K562 (cell line): ENCODE data around the gene MON2. TPM values are rescaled to one million over a fixed set of nuclear protein-coding genes. Genes with fewer than 3 reads are reported as not detected.
A peak's percentile ranks its signal among the peaks of the same experiment; 100 is the strongest.

Experiments used
- DPF2 ChIP-seq: fragments of 450-650 bp; IDR thresholded peaks from 2 replicates; pipeline ENCODE4 v1.6.1; 2016
- JUN ChIP-seq, 2 experiments: sonication (generic) in 1 of 2; formaldehyde crosslinking in 1 of 2; IDR thresholded peaks; 2 replicates each; pipeline versions ENCODE4 v1.6.1 to v1.8.0; 2012 to 2022; ENCODE audit warnings: borderline replicate concordance in 2 of 2, mild to moderate bottlenecking in 2 of 2, improper control_type of control experiment in 1 of 2, low read depth in 1 of 2, low read length in 1 of 2, missing genetic modification reagents in 1 of 2
- KAT8 ChIP-seq: fragments of 450-650 bp; IDR thresholded peaks from 2 replicates; pipeline ENCODE4 v1.6.1; 2016; ENCODE audit warnings: low read depth, mild to moderate bottlenecking
- LCOR ChIP-seq: sonication (generic); formaldehyde crosslinking; IDR thresholded peaks from 2 replicates; pipeline ENCODE4 v1.8.0; 2022; ENCODE audit warnings: mild to moderate bottlenecking, missing genetic modification reagents
- NRF1 ChIP-seq, 2 experiments: fragments of 450-650 bp; IDR thresholded peaks in 1 of 2; conservative IDR thresholded peaks in 1 of 2; 2 replicates each; pipeline ENCODE4 v1.6.1; 2014; ENCODE audit warnings: mild to moderate bottlenecking in 2 of 2
- POLR2G ChIP-seq: fragments of 200-400 bp; formaldehyde crosslinking; IDR thresholded peaks from 2 replicates; pipeline ENCODE4 v1.6.1; 2017; ENCODE audit warnings: low read depth, mild to moderate bottlenecking, antibody characterized with exemption, low read length, moderate library complexity
- PRPF4 ChIP-seq: fragments of 200-400 bp; formaldehyde crosslinking; IDR thresholded peaks from one replicate; pipeline ENCODE4 v1.6.1; 2017; ENCODE audit warnings: low read length, low read depth, mild to moderate bottlenecking; ENCODE audit not compliant: insufficient read depth, poor library complexity, severe bottlenecking
- PTRF ChIP-seq: fragments of 450-650 bp; IDR thresholded peaks from 2 replicates; pipeline ENCODE4 v1.6.1; 2016; ENCODE audit warnings: mild to moderate bottlenecking, missing genetic modification characterization, missing compliant biosample characterization
- RNF2 ChIP-seq: sonication (generic); IDR thresholded peaks from 2 replicates; pipeline ENCODE4 v1.6.1; 2016
- TCF7 ChIP-seq: sonication (generic); IDR thresholded peaks from 2 replicates; pipeline ENCODE4 v1.6.1; 2016; ENCODE audit warnings: antibody characterized with exemption, borderline replicate concordance
- polyA plus RNA-seq, 8 experiments: library from polyadenylated mRNA; depleted of rRNA in 4 of 8; stranded (reverse) in 5 of 8; unstranded in 3 of 8; fragments of >200 nt; fragmentation: Nextera tagmentation in 2 of 8; fragmentation: Illumina TruSeq in 1 of 8; extraction: Ambion mirVana in 2 of 8; extraction: Trizol in 1 of 8; gene quantifications; 2 replicates each; pipeline versions ENCODE4 v1.2.1 to v1.2.3, GENCODE V29; 2011 to 2014; ENCODE audit warnings: inconsistent platforms in 1 of 8, missing spikeins in 1 of 8
- total RNA-seq, 7 experiments: library from RNA; depleted of rRNA in 6 of 7; stranded (reverse); fragments of >200 nt in 6 of 7; fragmentation: Illumina TruSeq in 2 of 7; extraction: Trizol in 2 of 7; gene quantifications; 2 replicates each; pipeline versions ENCODE4 v1.2.1 to v1.2.3, GENCODE V29; 2011 to 2021; ENCODE audit warnings: low replicate concordance in 1 of 7
- TF ChIP-seq, protein P1 (sequence below): sonication (generic); formaldehyde crosslinking; IDR thresholded peaks from 2 replicates; pipeline ENCODE4 v1.8.0; 2022; ENCODE audit warnings: missing genetic modification reagents, mild to moderate bottlenecking, borderline replicate concordance
- TF ChIP-seq, protein P2 (sequence below): sonication (generic); formaldehyde crosslinking; IDR thresholded peaks from 2 replicates; pipeline ENCODE4 v1.8.0; 2022; ENCODE audit warnings: mild to moderate bottlenecking, missing genetic modification reagents
- TF ChIP-seq, protein P3 (sequence below): sonication (generic); formaldehyde crosslinking; IDR thresholded peaks from 2 replicates; pipeline ENCODE4 v1.8.0; 2023; ENCODE audit warnings: mild to moderate bottlenecking, missing genetic modification reagents

MON2 gene
- total and polyA plus RNA-seq, 9 of the 15 experiments (the other 6 are each of a cell fraction or from before 2014, with no cell fraction given): 3.6 to 31.6 (median 16.8) TPM

DNA sequence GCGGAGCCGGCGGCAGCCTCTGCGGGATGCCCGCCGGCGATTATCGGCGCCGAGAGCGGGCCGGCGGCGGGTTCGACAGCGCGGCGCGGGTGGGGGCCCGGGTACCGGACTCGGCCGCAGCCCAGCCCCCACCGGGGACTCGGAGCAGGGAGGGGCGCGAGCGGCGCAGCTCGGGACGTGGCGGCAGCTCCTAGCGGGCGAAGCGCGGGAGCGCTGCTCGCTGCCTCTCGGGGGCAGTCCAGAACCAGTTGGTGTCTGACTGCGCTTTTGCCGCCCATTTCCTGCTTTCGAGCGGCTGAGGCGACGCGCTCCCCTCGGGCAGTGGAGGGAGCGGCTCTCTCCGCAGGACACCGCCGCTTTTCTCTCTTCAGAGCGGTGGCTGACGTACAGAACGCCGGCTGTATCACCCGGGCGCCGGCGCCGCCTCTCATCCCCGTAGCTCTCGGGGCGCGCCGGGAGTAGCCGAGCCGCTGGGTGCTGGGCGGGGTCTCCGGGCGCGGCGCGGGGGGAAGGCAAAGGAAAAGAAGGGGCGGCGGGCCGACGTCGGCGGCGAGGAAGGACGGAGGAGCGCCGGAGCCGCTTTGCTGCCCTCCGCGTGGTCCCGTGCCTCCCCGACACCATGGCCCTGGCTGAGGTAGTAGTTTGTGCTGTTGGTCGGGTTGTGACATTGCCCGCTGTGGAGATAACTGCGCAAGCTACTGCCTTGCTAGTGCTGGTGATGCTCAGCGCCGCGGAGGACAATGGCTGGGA lies 136.6 kb downstream of the MON2 start (continued):
- TF ChIP-seq LCOR (CRISPR knock-in tag) (0 out of 2 replicates have a peak, but pooled peaks have one; percentile 35), DPF2 (no peak), PTRF (tag) (no peak), KAT8 (no peak), TCF7 (no peak), RNF2 (peak; percentile 17; the same call in 1 of the 2 replicates), POLR2G (peak; percentile 90), PRPF4 (peak; percentile 82), NRF1 (conservative IDR thresholded peaks at IDR 0.05 in 1 of 2, IDR thresholded peaks at IDR 0.05 in 1 of 2) (peak; percentile 71 to 76), JUN (IDR thresholded peaks at IDR 0.05; ENCODE audit: borderline replicate concordance, low read depth, low read length) (no peak), JUN (CRISPR knock-in tag; IDR thresholded peaks at IDR 0.05; ENCODE audit: borderline replicate concordance) (peak; percentile 52; the same call in 1 of the 2 replicates)
- TF ChIP-seq, protein P1, sequence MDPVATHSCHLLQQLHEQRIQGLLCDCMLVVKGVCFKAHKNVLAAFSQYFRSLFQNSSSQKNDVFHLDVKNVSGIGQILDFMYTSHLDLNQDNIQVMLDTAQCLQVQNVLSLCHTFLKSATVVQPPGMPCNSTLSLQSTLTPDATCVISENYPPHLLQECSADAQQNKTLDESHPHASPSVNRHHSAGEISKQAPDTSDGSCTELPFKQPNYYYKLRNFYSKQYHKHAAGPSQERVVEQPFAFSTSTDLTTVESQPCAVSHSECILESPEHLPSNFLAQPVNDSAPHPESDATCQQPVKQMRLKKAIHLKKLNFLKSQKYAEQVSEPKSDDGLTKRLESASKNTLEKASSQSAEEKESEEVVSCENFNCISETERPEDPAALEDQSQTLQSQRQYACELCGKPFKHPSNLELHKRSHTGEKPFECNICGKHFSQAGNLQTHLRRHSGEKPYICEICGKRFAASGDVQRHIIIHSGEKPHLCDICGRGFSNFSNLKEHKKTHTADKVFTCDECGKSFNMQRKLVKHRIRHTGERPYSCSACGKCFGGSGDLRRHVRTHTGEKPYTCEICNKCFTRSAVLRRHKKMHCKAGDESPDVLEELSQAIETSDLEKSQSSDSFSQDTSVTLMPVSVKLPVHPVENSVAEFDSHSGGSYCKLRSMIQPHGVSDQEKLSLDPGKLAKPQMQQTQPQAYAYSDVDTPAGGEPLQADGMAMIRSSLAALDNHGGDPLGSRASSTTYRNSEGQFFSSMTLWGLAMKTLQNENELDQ (CRISPR knock-in tag): no peak
- TF ChIP-seq, protein P2, sequence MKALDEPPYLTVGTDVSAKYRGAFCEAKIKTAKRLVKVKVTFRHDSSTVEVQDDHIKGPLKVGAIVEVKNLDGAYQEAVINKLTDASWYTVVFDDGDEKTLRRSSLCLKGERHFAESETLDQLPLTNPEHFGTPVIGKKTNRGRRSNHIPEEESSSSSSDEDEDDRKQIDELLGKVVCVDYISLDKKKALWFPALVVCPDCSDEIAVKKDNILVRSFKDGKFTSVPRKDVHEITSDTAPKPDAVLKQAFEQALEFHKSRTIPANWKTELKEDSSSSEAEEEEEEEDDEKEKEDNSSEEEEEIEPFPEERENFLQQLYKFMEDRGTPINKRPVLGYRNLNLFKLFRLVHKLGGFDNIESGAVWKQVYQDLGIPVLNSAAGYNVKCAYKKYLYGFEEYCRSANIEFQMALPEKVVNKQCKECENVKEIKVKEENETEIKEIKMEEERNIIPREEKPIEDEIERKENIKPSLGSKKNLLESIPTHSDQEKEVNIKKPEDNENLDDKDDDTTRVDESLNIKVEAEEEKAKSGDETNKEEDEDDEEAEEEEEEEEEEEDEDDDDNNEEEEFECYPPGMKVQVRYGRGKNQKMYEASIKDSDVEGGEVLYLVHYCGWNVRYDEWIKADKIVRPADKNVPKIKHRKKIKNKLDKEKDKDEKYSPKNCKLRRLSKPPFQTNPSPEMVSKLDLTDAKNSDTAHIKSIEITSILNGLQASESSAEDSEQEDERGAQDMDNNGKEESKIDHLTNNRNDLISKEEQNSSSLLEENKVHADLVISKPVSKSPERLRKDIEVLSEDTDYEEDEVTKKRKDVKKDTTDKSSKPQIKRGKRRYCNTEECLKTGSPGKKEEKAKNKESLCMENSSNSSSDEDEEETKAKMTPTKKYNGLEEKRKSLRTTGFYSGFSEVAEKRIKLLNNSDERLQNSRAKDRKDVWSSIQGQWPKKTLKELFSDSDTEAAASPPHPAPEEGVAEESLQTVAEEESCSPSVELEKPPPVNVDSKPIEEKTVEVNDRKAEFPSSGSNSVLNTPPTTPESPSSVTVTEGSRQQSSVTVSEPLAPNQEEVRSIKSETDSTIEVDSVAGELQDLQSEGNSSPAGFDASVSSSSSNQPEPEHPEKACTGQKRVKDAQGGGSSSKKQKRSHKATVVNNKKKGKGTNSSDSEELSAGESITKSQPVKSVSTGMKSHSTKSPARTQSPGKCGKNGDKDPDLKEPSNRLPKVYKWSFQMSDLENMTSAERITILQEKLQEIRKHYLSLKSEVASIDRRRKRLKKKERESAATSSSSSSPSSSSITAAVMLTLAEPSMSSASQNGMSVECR (CRISPR knock-in tag): peak; percentile 57; the same call in 1 of the 2 replicates
- TF ChIP-seq, protein P3, sequence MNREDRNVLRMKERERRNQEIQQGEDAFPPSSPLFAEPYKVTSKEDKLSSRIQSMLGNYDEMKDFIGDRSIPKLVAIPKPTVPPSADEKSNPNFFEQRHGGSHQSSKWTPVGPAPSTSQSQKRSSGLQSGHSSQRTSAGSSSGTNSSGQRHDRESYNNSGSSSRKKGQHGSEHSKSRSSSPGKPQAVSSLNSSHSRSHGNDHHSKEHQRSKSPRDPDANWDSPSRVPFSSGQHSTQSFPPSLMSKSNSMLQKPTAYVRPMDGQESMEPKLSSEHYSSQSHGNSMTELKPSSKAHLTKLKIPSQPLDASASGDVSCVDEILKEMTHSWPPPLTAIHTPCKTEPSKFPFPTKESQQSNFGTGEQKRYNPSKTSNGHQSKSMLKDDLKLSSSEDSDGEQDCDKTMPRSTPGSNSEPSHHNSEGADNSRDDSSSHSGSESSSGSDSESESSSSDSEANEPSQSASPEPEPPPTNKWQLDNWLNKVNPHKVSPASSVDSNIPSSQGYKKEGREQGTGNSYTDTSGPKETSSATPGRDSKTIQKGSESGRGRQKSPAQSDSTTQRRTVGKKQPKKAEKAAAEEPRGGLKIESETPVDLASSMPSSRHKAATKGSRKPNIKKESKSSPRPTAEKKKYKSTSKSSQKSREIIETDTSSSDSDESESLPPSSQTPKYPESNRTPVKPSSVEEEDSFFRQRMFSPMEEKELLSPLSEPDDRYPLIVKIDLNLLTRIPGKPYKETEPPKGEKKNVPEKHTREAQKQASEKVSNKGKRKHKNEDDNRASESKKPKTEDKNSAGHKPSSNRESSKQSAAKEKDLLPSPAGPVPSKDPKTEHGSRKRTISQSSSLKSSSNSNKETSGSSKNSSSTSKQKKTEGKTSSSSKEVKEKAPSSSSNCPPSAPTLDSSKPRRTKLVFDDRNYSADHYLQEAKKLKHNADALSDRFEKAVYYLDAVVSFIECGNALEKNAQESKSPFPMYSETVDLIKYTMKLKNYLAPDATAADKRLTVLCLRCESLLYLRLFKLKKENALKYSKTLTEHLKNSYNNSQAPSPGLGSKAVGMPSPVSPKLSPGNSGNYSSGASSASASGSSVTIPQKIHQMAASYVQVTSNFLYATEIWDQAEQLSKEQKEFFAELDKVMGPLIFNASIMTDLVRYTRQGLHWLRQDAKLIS (CRISPR knock-in tag): no peak; the same call in 1 of the 2 replicates
